ENCODE data around the gene EML5. TPM values are rescaled to one million over a fixed set of nuclear protein-coding genes. Genes with fewer than 3 reads are reported as not detected.

The EML5 gene
- total RNA-seq, 6 experiments from 2014 or later: 8.7 to 15.7 (median 14.7) TPM

- H3K27me3 Mint-ChIP-seq (ENCODE audit: insufficient read depth): no peaks in the 10 kb centered on the region
- TF ChIP-seq, protein P1, sequence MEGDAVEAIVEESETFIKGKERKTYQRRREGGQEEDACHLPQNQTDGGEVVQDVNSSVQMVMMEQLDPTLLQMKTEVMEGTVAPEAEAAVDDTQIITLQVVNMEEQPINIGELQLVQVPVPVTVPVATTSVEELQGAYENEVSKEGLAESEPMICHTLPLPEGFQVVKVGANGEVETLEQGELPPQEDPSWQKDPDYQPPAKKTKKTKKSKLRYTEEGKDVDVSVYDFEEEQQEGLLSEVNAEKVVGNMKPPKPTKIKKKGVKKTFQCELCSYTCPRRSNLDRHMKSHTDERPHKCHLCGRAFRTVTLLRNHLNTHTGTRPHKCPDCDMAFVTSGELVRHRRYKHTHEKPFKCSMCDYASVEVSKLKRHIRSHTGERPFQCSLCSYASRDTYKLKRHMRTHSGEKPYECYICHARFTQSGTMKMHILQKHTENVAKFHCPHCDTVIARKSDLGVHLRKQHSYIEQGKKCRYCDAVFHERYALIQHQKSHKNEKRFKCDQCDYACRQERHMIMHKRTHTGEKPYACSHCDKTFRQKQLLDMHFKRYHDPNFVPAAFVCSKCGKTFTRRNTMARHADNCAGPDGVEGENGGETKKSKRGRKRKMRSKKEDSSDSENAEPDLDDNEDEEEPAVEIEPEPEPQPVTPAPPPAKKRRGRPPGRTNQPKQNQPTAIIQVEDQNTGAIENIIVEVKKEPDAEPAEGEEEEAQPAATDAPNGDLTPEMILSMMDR (IDR thresholded peaks at IDR 0.05): no peak
- DNase-seq: no peak
- no peaks in the 10 kb centered on the region for H3K9me3 Mint-ChIP-seq
- peaks cover 35% of the 10 kb centered on the region for H3K36me3 Mint-ChIP-seq (ENCODE audit: low read depth)
- H3K4me1 Mint-ChIP-seq (ENCODE audit: low read depth): no peaks in the 10 kb centered on the region
- no peak overlapping the region for H3K27ac Mint-ChIP-seq
- no peak overlapping the region for H3K4me3 Mint-ChIP-seq
These were observed 55.5 kb downstream of the EML5 start for GRCh38 chr14:88737245-88737644.

DNA sequence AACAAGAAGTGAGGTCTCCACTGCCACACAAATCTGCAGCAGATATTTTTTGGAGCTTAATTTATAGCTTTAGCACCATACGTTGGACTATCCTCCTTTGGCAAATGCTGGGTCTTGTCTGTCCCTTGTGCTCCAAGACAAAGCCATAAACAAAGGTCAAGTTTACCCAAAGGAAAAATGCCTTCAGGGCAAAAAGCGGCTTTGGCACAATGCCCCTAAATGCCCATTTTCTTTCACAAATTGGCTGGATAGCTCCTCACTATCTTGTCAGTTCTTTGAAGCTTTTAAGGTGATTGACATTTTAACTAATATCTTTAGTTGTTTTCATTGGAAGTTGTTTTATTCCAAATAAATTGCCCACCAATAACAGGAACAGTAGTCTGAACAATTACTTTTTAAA, 59.6 kb downstream of the EML5 start:
- H3K27ac Mint-ChIP-seq: no peak overlapping the region
- H3K27me3 Mint-ChIP-seq (ENCODE audit: insufficient read depth): no peaks in the 10 kb centered on the region
- no peaks in the 10 kb centered on the region for H3K9me3 Mint-ChIP-seq

GRCh38 chr14:88729159-88729558, 63.6 kb downstream of the EML5 start:
- Mint-ChIP-seq H3K4me3 (no peak overlapping the region), H3K9me3 (no peaks in the 10 kb centered on the region), H3K27me3 (ENCODE audit: insufficient read depth) (no peaks in the 10 kb centered on the region), H3K36me3 (ENCODE audit: low read depth) (peaks cover 28% of the 10 kb centered on the region), H3K27ac (no peak overlapping the region), H3K4me1 (ENCODE audit: low read depth) (no peaks in the 10 kb centered on the region)
- TF ChIP-seq, protein P1 (IDR thresholded peaks at IDR 0.05): peak; percentile 72
- peak; percentile 12 for DNase-seq

More for the DNA sequence above, 59.6 kb downstream of the EML5 start:
- no peak for DNase-seq
- TF ChIP-seq, protein P1 (IDR thresholded peaks at IDR 0.05): no peak
- H3K4me3 Mint-ChIP-seq: no peak overlapping the region
- H3K36me3 Mint-ChIP-seq (ENCODE audit: low read depth): peaks cover 36% of the 10 kb centered on the region
- no peaks in the 10 kb centered on the region for H3K4me1 Mint-ChIP-seq (ENCODE audit: low read depth)

- TF ChIP-seq, protein P1 (IDR thresholded peaks at IDR 0.05): no peak
- Mint-ChIP-seq H3K36me3 (ENCODE audit: low read depth) (peaks cover 21% of the 10 kb centered on the region), H3K4me3 (no peak overlapping the region), H3K27me3 (ENCODE audit: insufficient read depth) (no peaks in the 10 kb centered on the region), H3K9me3 (no peaks in the 10 kb centered on the region), H3K4me1 (ENCODE audit: low read depth) (no peaks in the 10 kb centered on the region), H3K27ac (no peak overlapping the region)
- no peak for DNase-seq
These were observed 65.7 kb downstream of the EML5 start for GRCh38 chr14:88727057-88727456.

DNA sequence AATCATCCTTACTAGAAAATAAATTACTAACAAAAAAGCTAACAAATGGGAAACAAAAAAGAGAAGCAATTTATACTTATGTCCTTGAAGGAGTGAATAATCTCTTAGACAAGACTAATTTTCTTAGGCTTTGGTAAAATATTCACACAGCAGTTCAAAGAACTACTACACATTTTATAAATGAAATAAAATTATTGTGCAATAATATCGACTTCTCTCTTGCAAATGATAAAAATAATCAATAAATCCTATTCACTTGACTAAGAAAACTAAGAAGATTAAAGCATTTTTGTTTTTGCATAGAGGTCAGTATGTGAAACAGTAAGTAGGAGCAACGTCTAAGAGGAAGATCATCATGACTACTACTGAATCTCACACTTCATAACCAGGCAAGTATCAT, 82.0 kb downstream of the EML5 start:
- H3K27me3 Mint-ChIP-seq (ENCODE audit: insufficient read depth): no peaks in the 10 kb centered on the region
- TF ChIP-seq, protein P1 (IDR thresholded peaks at IDR 0.05): no peak

GRCh38 chr14:88707088-88707487, 85.7 kb downstream of the EML5 start:
- H3K27me3 Mint-ChIP-seq (ENCODE audit: insufficient read depth): no peaks in the 10 kb centered on the region
- peaks cover 14% of the 10 kb centered on the region; the same call in 1 of the 2 replicates for H3K36me3 Mint-ChIP-seq (ENCODE audit: low read depth)
- DNase-seq: no peak
- H3K27ac Mint-ChIP-seq: peak overlapping the region; percentile 36; the same call in 1 of the 2 replicates
- H3K4me3 Mint-ChIP-seq: no peak overlapping the region
- TF ChIP-seq, protein P1 (IDR thresholded peaks at IDR 0.05): no peak
- no peaks in the 10 kb centered on the region for H3K9me3 Mint-ChIP-seq
- H3K4me1 Mint-ChIP-seq (ENCODE audit: low read depth): peaks cover 28% of the 10 kb centered on the region

More for the DNA sequence above, 82.0 kb downstream of the EML5 start:
- no peak for DNase-seq
- Mint-ChIP-seq H3K9me3 (no peaks in the 10 kb centered on the region), H3K4me3 (no peak overlapping the region), H3K4me1 (ENCODE audit: low read depth) (peaks cover 21% of the 10 kb centered on the region), H3K36me3 (ENCODE audit: low read depth) (peaks cover 5% of the 10 kb centered on the region; the same call in 1 of the 2 replicates), H3K27ac (no peak overlapping the region)

Measured in HFFc6 (cell line).